ENCODE measurements around the gene LRRC66.

LRRC66 gene

GRCh38 chr4:52036886-52037530 is 16.8 kb upstream of the LRRC66 start:
- TF ChIP-seq CTCF (conservative IDR thresholded peaks at IDR 0.05), result no peak
- no peak overlapping the region for H3K27ac ChIP-seq

- no peak for TF ChIP-seq CTCF (conservative IDR thresholded peaks at IDR 0.05)
- no peak overlapping the region for H3K27ac ChIP-seq
Measured at GRCh38 chr4:52035190-52035589, 15.0 kb upstream of the LRRC66 start.

GRCh38 chr4:52032005-52032404 is 11.8 kb upstream of the LRRC66 start:
- TF ChIP-seq CTCF (conservative IDR thresholded peaks at IDR 0.05), result no peak
- no peak overlapping the region for H3K27ac ChIP-seq

GRCh38 chr4:52028970-52029369 is 8.8 kb upstream of the LRRC66 start:
- no peak for TF ChIP-seq CTCF (conservative IDR thresholded peaks at IDR 0.05)
- H3K27ac ChIP-seq, result no peak overlapping the region

- H3K27ac ChIP-seq, result no peak overlapping the region
- no peak for TF ChIP-seq CTCF (conservative IDR thresholded peaks at IDR 0.05)
Measured at GRCh38 chr4:52017814-52018213, 2.3 kb downstream of the LRRC66 start.

- no peak overlapping the region for H3K27ac ChIP-seq
- no peak for TF ChIP-seq CTCF (conservative IDR thresholded peaks at IDR 0.05)
Measured at GRCh38 chr4:52016981-52017380, 3.2 kb downstream of the LRRC66 start.

- peak; percentile 37; the same call in 1 of the 2 replicates for TF ChIP-seq CTCF (conservative IDR thresholded peaks at IDR 0.05)
- no peak overlapping the region for H3K27ac ChIP-seq
Measured at GRCh38 chr4:52015366-52015765, 4.8 kb downstream of the LRRC66 start.
